ENCODE results near the gene TMEM61.

- TF ChIP-seq CTCF (IDR thresholded peaks at IDR 0.05) (no peak), POLR2A (IDR thresholded peaks at IDR 0.05) (no peak)
These were observed 52.8 kb downstream of the TMEM61 start for GRCh38 chr1:55033265-55033614.

Measured in right lobe of liver (tissue), 4 donors.